GM12878 (cell line): ENCODE measurements around the gene INHBC. TPM values are rescaled to one million over a fixed set of nuclear protein-coding genes. Genes with fewer than 3 reads are reported as not detected.

Experiments used
- ATAC-seq: fragments of 200-7000 bp; cut with Tn5 transposase; 3 replicates; pipeline ENCODE4 v1.9.1; 2020; ENCODE audit warnings: mild to moderate bottlenecking, moderate library complexity
- BruUV-seq: library from RNA; stranded (reverse); fragments of 400-500 nt; replicated peaks from 2 replicates; lab custom pipeline; 2021; lab: Mats Ljungman, UMichigan
- CTCF ChIA-PET: fragments of 300-600 bp; sonication (Branson Sonifier 250); formaldehyde crosslinking; extraction: SDS; loops from one replicate; lab custom pipeline; 2021; ENCODE audit warnings: inconsistent platforms; lab: Yijun Ruan, JAX
- POLR2A ChIA-PET: fragments of 350-600 bp; formaldehyde crosslinking; extraction: SDS; loops from one replicate; lab custom pipeline; 2021; ENCODE audit warnings: inconsistent platforms; lab: Charles Lee
- RAD21 ChIA-PET: fragments of 300-600 bp; sonication (Branson Sonifier 250); formaldehyde crosslinking; loops from one replicate; lab custom pipeline; 2023; ENCODE audit warnings: antibody characterized with exemption; ENCODE audit not compliant: unreplicated experiment; lab: Charles Lee
- SMC1A ChIA-PET: fragments of 300-600 bp; sonication (Branson Sonifier 250); formaldehyde crosslinking; loops from one replicate; lab custom pipeline; 2023; ENCODE audit not compliant: unreplicated experiment, uncharacterized antibody; lab: Charles Lee
- DNase-seq: peaks from one replicate; pipeline ENCODE4 v3.0.0-alpha.2; 2011; ENCODE audit warnings: low read depth, low spot score
- FAIRE-seq: peaks from 3 replicates; lab custom pipeline; 2011; peaks lifted over from hg19 to GRCh38; lab: Jason Lieb, UNC
- H2AFZ ChIP-seq: 2 replicates; pipeline ENCODE4 v1.6.0; 2011; ENCODE audit warnings: low read depth, low read length, control low read depth; ENCODE audit not compliant: control insufficient read depth
- H3K27ac ChIP-seq: 2 replicates; pipeline ENCODE4 v1.5.1; 2011; ENCODE audit warnings: control low read depth; ENCODE audit not compliant: control insufficient read depth, insufficient read depth
- H3K27me3 ChIP-seq, 2 experiments: replicated peaks in 1 of 2; 2 replicates each; pipeline versions ENCODE4 v1.6.0 to v1.6.1; 2011; ENCODE audit warnings: low read length in 1 of 2; ENCODE audit not compliant: control insufficient read depth in 2 of 2, insufficient read depth in 2 of 2
- H3K36me3 ChIP-seq, 2 experiments: 2 replicates each; pipeline ENCODE4 v1.5.1; 2011; ENCODE audit warnings: low read length in 1 of 2; ENCODE audit not compliant: control insufficient read depth in 2 of 2, insufficient read depth in 2 of 2
- H3K4me1 ChIP-seq: 2 replicates; pipeline ENCODE4 v1.6.1; 2011; ENCODE audit warnings: mild to moderate bottlenecking, low read length, moderate library complexity, mixed read lengths; ENCODE audit not compliant: control insufficient read depth, insufficient read depth
- H3K4me2 ChIP-seq: 2 replicates; pipeline ENCODE4 v1.6.0; 2011; ENCODE audit warnings: control low read depth; ENCODE audit not compliant: control insufficient read depth, insufficient read depth
- H3K4me3 ChIP-seq: fragments of 200-600 bp; sonication (generic); 2 replicates; pipeline ENCODE4 v1.5.1; 2016
- H3K79me2 ChIP-seq: 2 replicates; pipeline ENCODE4 v1.6.0; 2011; ENCODE audit warnings: low read length; ENCODE audit not compliant: control insufficient read depth, insufficient read depth
- H3K9ac ChIP-seq: 2 replicates; pipeline ENCODE4 v1.8.0; 2011; ENCODE audit warnings: low read length, control low read depth, mixed read lengths; ENCODE audit not compliant: control insufficient read depth, insufficient read depth
- H3K9me3 ChIP-seq: replicated peaks from 3 replicates; pipeline ENCODE4 v1.5.1; 2011; ENCODE audit warnings: mild to moderate bottlenecking, low read length; ENCODE audit not compliant: control insufficient read depth, insufficient read depth
- H4K20me1 ChIP-seq: 2 replicates; pipeline ENCODE4 v1.6.0; 2011; ENCODE audit not compliant: control insufficient read depth, insufficient read depth
- FOXM1 ChIP-seq: IDR thresholded peaks from 2 replicates; pipeline ENCODE4 v1.6.1; 2012; ENCODE audit warnings: low read depth, mild to moderate bottlenecking, inconsistent platforms, low read length, moderate library complexity
- GABPA ChIP-seq: IDR thresholded peaks from 2 replicates; pipeline ENCODE4 v1.6.1; 2014; ENCODE audit warnings: antibody characterized with exemption, low read depth, mild to moderate bottlenecking, inconsistent platforms
- MTA3 ChIP-seq: IDR thresholded peaks from 2 replicates; pipeline ENCODE4 v1.6.1; 2012; ENCODE audit warnings: low read length, inconsistent platforms, borderline replicate concordance
- MXI1 ChIP-seq: fragments of 150-350 bp; IDR thresholded peaks from 2 replicates; pipeline ENCODE4 v1.6.1; 2011; ENCODE audit warnings: low read depth, mild to moderate bottlenecking, inconsistent platforms, low read length, improper control_type of control experiment
- PAX5 ChIP-seq: IDR thresholded peaks from 2 replicates; pipeline ENCODE4 v1.6.1; 2011; ENCODE audit warnings: low read depth, low read length, borderline replicate concordance
- POU2F2 ChIP-seq: IDR thresholded peaks from 3 replicates; pipeline ENCODE4 v1.6.1; 2011; ENCODE audit warnings: low read depth, mild to moderate bottlenecking, low read length, borderline replicate concordance
- ZBTB11 ChIP-seq: fragments of 450-650 bp; formaldehyde crosslinking; IDR thresholded peaks from 2 replicates; pipeline ENCODE4 v1.5.0; 2022; ENCODE audit warnings: mild to moderate bottlenecking, missing genetic modification characterization
- ZZZ3 ChIP-seq: IDR thresholded peaks from 2 replicates; pipeline ENCODE4 v1.6.1; 2011; ENCODE audit warnings: low read depth; ENCODE audit not compliant: control insufficient read depth, insufficient read length
- WGBS: methylation state at CpG from one replicate; pipeline ENCODE4 v1.1.6; 2016; ENCODE audit warnings: low lambda C conversion rate; ENCODE audit not compliant: insufficient replicate concordance, insufficient coverage; ENCODE audit errors: missing lambda C conversion rate; 5-methylcytosine and 5-hydroxymethylcytosine counted together
- in situ Hi-C: fragments of 300-500 bp; cut with MboI; formaldehyde crosslinking; loops from 9 replicates; pipeline ENCODE4 v1.14.3; 2018; ENCODE audit warnings: mixed read lengths
- intact Hi-C: fragments of 100-400 bp; cut with micrococcal nuclease; formaldehyde crosslinking; loops from one replicate; pipeline ENCODE4 v1.14.2; 2022; ENCODE audit not compliant: unreplicated experiment
- polyA plus RNA-seq, 11 experiments: library from polyadenylated mRNA; depleted of rRNA in 4 of 11; unstranded in 6 of 11; stranded (reverse) in 5 of 11; fragments of >200 nt; fragmentation: Nextera tagmentation in 4 of 11; fragmentation: Illumina TruSeq in 1 of 11; extraction: Ambion mirVana in 4 of 11; extraction: Trizol in 1 of 11; gene quantifications; 1 replicate in 1 of 11; 2 replicates in 10 of 11; pipeline versions ENCODE4 v1.2.1 to v1.2.3, GENCODE V29; 2011 to 2016; ENCODE audit warnings: inconsistent platforms in 2 of 11, missing spikeins in 2 of 11, low read depth in 1 of 11
- total RNA-seq, 4 experiments: library from RNA; depleted of rRNA in 3 of 4; stranded (reverse); fragments of >200 nt in 3 of 4; fragmentation: Illumina TruSeq in 1 of 4; extraction: Trizol in 1 of 4; gene quantifications; 2 replicates each; pipeline versions ENCODE4 v1.2.1 to v1.2.3, GENCODE V29; 2013 to 2021

The INHBC gene
- total and polyA plus RNA-seq, 10 of the 15 experiments (the other 5 are each of a cell fraction or from before 2014, with no cell fraction given) = 0.04 to 0.22 (median 0.13) TPM; not detected in 5

DNA sequence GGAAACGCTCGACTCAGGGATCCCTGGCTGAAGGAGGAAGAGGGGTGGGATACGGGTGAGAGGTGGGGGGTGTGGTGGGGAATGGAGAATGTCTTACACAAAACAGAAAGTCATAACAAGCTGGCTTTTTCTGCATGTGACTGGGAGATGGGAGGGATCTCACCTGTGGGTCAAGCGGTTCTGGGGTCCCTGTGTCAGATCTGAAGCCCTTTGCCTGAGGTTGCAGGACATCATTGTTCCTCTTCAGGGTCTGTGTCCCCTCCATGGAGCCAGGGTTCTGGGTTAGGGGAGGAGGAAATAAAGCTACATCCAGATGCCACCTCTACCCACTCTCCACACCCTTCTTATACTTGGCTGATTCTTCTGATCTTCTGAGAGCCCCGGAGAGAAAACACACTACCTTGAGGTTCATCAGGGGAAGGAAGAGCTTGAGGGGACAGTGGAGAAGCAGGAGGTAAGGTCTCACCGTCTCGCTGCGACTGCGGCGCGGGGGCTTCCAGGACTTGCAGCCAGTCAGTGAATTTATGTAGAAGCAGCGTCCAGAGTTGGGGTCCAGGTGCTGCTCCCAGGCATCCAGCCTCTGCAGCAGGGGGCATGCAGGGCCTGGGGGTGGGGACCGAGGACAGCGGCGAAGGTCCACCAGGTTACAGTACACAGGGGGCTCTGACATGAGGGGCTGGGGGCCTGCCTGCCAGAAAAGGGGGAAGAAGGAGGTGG is 42.6 kb downstream of the INHBC start:
- no peak for FAIRE-seq
- Histone ChIP-seq H4K20me1 (no peaks in the 10 kb centered on the region), H3K4me1 (peaks cover 34% of the 10 kb centered on the region), H3K36me3 (peaks cover 1 to 21% of the 10 kb centered on the region in 2 experiments), H3K4me2 (peak overlapping the region; percentile 99), H3K27ac (peak overlapping the region; percentile 85), H2AFZ (peak overlapping the region; percentile 76), H3K4me3 (peak overlapping the region; percentile 92), H3K9me3 (no peaks in the 10 kb centered on the region), H3K27me3 (no peaks in the 10 kb centered on the region), H3K9ac (peak overlapping the region; percentile 74), H3K79me2 (peaks cover 44% of the 10 kb centered on the region)
- intact Hi-C loops = loop anchor here (5.0 to 10.0 kb wide), 2 partner anchors 45 to 278 kb away; partner anchors contain the start of genes CDK4, DDIT3, MARCHF9 and MBD6
- ChIA-PET POLR2A (interaction anchor here (0.6 to 2.5 kb wide), 14 partner anchors 9 to 268 kb away, joined by 3 to 16 read pairs (median 7); partner anchors contain the start of genes DCTN2, DDIT3, INHBE and TSPAN31), RAD21 (interaction anchor here (0.6 to 2.0 kb wide), 15 partner anchors 10 to 1660 kb away, joined by 3 to 15 read pairs (median 4); partner anchors contain the start of genes DCTN2, DDIT3, GLI1 and INHBE), SMC1A (interaction anchor here (0.6 to 2.2 kb wide), 11 partner anchors 9 to 157 kb away, joined by 3 to 18 read pairs (median 5); partner anchors contain the start of genes DCTN2, DDIT3 and GLI1), CTCF (interaction anchor here (0.6 to 8.1 kb wide), 17 partner anchors 9 to 841 kb away, joined by 3 to 114 read pairs (median 5); partner anchors contain the start of genes DDIT3, GLI1 and INHBE)
- WGBS = under 1% methylated on average over 12 of the region's 15 CpGs
- no peak for DNase-seq
- TF ChIP-seq MTA3 (no peak), GABPA (no peak), POU2F2 (no peak), ZBTB11 (CRISPR knock-in tag) (no peak), ZZZ3 (no peak), PAX5 (0 out of 2 replicates have a peak, but pooled peaks have one; percentile 32), MXI1 (0 out of 2 replicates have a peak, but pooled peaks have one; percentile 13), FOXM1 (no peak)
- BruUV-seq = TSS peak; percentile 63
- peak; percentile 11 for ATAC-seq
- in situ Hi-C loops = no loop called here
